ENCODE measurements around the gene CCDC134. TPM values are rescaled to one million over a fixed set of nuclear protein-coding genes. Genes with fewer than 3 reads are reported as not detected.
"Not testable (repeated sequence)": the region's sequence is repeated elsewhere in the genome, so short reads cannot be mapped to it uniquely, and the experiment has no call there.

Gene CCDC134
- total RNA-seq, 1 donor from 2014 or later = 14.3 TPM

GRCh38 chr22:41821471-41822316 lies 21.2 kb downstream of the CCDC134 start:
- no peak for FAIRE-seq

GRCh38 chr22:41822317-41823057 lies 22.0 kb downstream of the CCDC134 start:
- peak in 1 of 2 donors; percentile 49 for DNase-seq (ENCODE audit: low spot score in 2 of 2)

More at GRCh38 chr22:41821471-41822316, 21.2 kb downstream of the CCDC134 start:
- no peak for DNase-seq (ENCODE audit: low spot score in 2 of 2)

GRCh38 chr22:41823797-41824196 lies 23.3 kb downstream of the CCDC134 start:
- DNase-seq (ENCODE audit: low spot score in 2 of 2) = no peak

More at GRCh38 chr22:41822317-41823057, 22.0 kb downstream of the CCDC134 start:
- FAIRE-seq = no peak

GRCh38 chr22:41825376-41825775 lies 24.9 kb downstream of the CCDC134 start:
- FAIRE-seq = no peak
- no peak for DNase-seq (ENCODE audit: low spot score in 2 of 2)

More at GRCh38 chr22:41823797-41824196, 23.3 kb downstream of the CCDC134 start:
- no peak for FAIRE-seq

GRCh38 chr22:41826021-41826420 lies 25.5 kb downstream of the CCDC134 start:
- no peak for FAIRE-seq
- no peak for DNase-seq (ENCODE audit: low spot score in 2 of 2)

GRCh38 chr22:41826430-41827383 lies 26.2 kb downstream of the CCDC134 start:
- DNase-seq (ENCODE audit: low spot score in 2 of 2) (no peak), FAIRE-seq (no peak)

GRCh38 chr22:41827671-41828070 lies 27.2 kb downstream of the CCDC134 start:
- DNase-seq (ENCODE audit: low spot score in 2 of 2) (no peak), FAIRE-seq (no peak)

- DNase-seq (ENCODE audit: low spot score in 2 of 2) = no peak
Measured at GRCh38 chr22:41828516-41828915, 28.0 kb downstream of the CCDC134 start.

GRCh38 chr22:41830174-41830573 lies 29.7 kb downstream of the CCDC134 start:
- DNase-seq (ENCODE audit: low spot score in 2 of 2) (no peak), FAIRE-seq (no peak)

More at GRCh38 chr22:41828516-41828915, 28.0 kb downstream of the CCDC134 start:
- no peak for FAIRE-seq

- DNase-seq (ENCODE audit: low spot score in 2 of 2) = no peak
- FAIRE-seq = no peak
Measured at GRCh38 chr22:41831383-41831782, 30.9 kb downstream of the CCDC134 start.

GRCh38 chr22:41831828-41832552 lies 31.5 kb downstream of the CCDC134 start:
- DNase-seq (ENCODE audit: low spot score in 2 of 2) = no peak
- FAIRE-seq = no peak

GRCh38 chr22:41832553-41833368 lies 32.3 kb downstream of the CCDC134 start, which contains the start of gene SREBF2:
Gene SREBF2, plus strand, starts transcription at chr22:41833105. Its CDS starts 166 bp downstream, at chr22:41833271.
- peak; percentile 95 to 97 for DNase-seq (ENCODE audit: low spot score in 2 of 2)
- no peak for FAIRE-seq

- no peak for FAIRE-seq
- peak; percentile 51 to 62 for DNase-seq (ENCODE audit: low spot score in 2 of 2)
Measured at GRCh38 chr22:41833369-41834004, 33.0 kb downstream of the CCDC134 start.

GRCh38 chr22:41834005-41834944 lies 33.8 kb downstream of the CCDC134 start:
- no peak for FAIRE-seq
- DNase-seq (ENCODE audit: low spot score in 2 of 2) = no peak

- not testable (repeated sequence) for FAIRE-seq; DNase-seq (ENCODE audit: low spot score in 2 of 2)
Measured at GRCh38 chr22:41835462-41835861, 35.0 kb downstream of the CCDC134 start.

- DNase-seq (ENCODE audit: low spot score in 2 of 2) (no peak), FAIRE-seq (no peak)
Measured at GRCh38 chr22:41836551-41836950, 36.1 kb downstream of the CCDC134 start.
